Transverse colon (tissue), 4 donors: ENCODE results near the gene RXFP2. TPM values are rescaled to one million over a fixed set of nuclear protein-coding genes. Genes with fewer than 3 reads are reported as not detected.

ENCODE experiments used
- DNase-seq: peaks from one replicate; pipeline ENCODE4 v3.0.0-alpha.2; 2019
- H3K27ac ChIP-seq, 4 donors: fragments of 200-600 bp; sonication (generic); 2 replicates each; pipeline ENCODE4 v1.5.1; 2016 to 2018; ENCODE audit warnings: inconsistent platforms in 4 of 4
- H3K27me3 ChIP-seq: fragments of 200-600 bp; sonication (generic); 2 replicates; pipeline ENCODE4 v1.5.1; 2017; ENCODE audit warnings: inconsistent platforms
- H3K36me3 ChIP-seq, 4 donors: fragments of 200-600 bp; sonication (generic); 2 replicates each; pipeline ENCODE4 v1.5.1; 2017 to 2019; ENCODE audit warnings: inconsistent platforms in 4 of 4
- H3K4me1 ChIP-seq, 4 donors: fragments of 200-600 bp; sonication (generic); 2 replicates each; pipeline ENCODE4 v1.5.1; 2017 to 2020; ENCODE audit warnings: inconsistent platforms in 4 of 4
- H3K4me3 ChIP-seq, 4 donors: fragments of 200-600 bp; sonication (generic); 1 replicate in 1 of 4; 2 replicates in 3 of 4; pipeline versions ENCODE4 v1.5.1 to v1.6.1; 2017 to 2019; ENCODE audit warnings: inconsistent platforms in 4 of 4
- H3K9me3 ChIP-seq, 2 donors: fragments of 200-600 bp; sonication (generic); 2 replicates each; pipeline ENCODE4 v1.5.1; 2017 to 2019; ENCODE audit warnings: inconsistent platforms in 2 of 2
- CTCF ChIP-seq, 5 experiments: fragments of 200-600 bp in 3 of 5; fragments of 450-650 bp in 2 of 5; sonication (generic) in 3 of 5; IDR thresholded peaks; 1 replicate in 2 of 5; 2 replicates in 3 of 5; pipeline ENCODE4 v1.5.1; 2016 to 2017; ENCODE audit warnings: antibody characterized with exemption in 5 of 5, inconsistent platforms in 3 of 5, mild to moderate bottlenecking in 2 of 5, moderate library complexity in 1 of 5
- EP300 ChIP-seq: sonication (generic); formaldehyde crosslinking; IDR thresholded peaks from one replicate; pipeline ENCODE4 v1.6.1; 2017; ENCODE audit warnings: antibody characterized with exemption, low read depth
- POLR2A ChIP-seq: fragments of 450-650 bp; IDR thresholded peaks from one replicate; pipeline ENCODE4 v1.6.1; 2016; ENCODE audit warnings: antibody characterized with exemption, mild to moderate bottlenecking, moderate library complexity
- POLR2AphosphoS5 ChIP-seq, 3 donors: sonication (generic); formaldehyde crosslinking; IDR thresholded peaks; one replicate each; pipeline ENCODE4 v1.6.1; 2016; ENCODE audit warnings: antibody characterized with exemption in 3 of 3
- WGBS, 2 donors: methylation state at CpG; one replicate each; pipeline ENCODE4 v1.1.5; 2018; ENCODE audit warnings: low coverage in 1 of 2; 5-methylcytosine and 5-hydroxymethylcytosine counted together
- in situ Hi-C, 4 donors: fragments of 200-750 bp; cut with MboI; loops; one replicate each; pipeline versions ENCODE4 v1.15.0 to v1.15.1; 2017; ENCODE audit warnings: low sequenced_read_pairs in 3 of 4, low pct_ligation_motif_present in 1 of 4, low pct_unique_long_range_greater_than_20kb in 1 of 4
- intact Hi-C: fragments of 100-400 bp; cut with DNase I; formaldehyde crosslinking; loops from one replicate; pipeline ENCODE4 v1.15.1; 2023; ENCODE audit warnings: low total_unique reads
- total RNA-seq, 4 donors: library from RNA; depleted of rRNA; stranded (reverse); fragments of >200 nt; gene quantifications; one replicate each; pipeline ENCODE4 v1.1.0, GENCODE V29; 2016

RXFP2 gene
- total RNA-seq, 4 donors from 2014 or later = not detected

DNA sequence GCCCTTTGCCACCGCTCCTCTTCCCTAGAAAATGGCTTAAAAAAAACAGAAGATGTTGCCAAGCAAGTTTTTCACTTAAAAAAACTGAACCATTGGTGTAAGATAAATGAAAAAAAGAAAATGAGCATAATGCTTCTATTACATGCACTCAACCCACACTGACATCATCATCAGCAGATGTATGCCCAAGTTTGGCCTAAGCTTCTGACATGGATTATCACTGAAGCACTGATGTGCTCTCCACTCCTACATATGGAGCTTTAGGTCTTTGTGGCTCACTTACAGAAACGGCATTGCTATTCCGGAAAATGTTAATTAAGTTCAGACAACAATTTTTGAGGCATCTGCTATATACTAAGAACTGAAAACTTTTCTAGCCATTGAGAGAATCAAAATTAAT is 8.0 kb downstream of the RXFP2 start:
- H3K27ac ChIP-seq = no peak overlapping the region
- no peak for TF ChIP-seq POLR2AphosphoS5 (IDR thresholded peaks at IDR 0.05)
- peaks cover 7% of the 10 kb centered on the region for H3K27me3 ChIP-seq
- intact Hi-C loops (no loop called here), in situ Hi-C loops (loop anchor here (10.0 to 25.0 kb wide), 5 partner anchors 210 to 512 kb away; no protein-coding TSS in a partner anchor)
- no peaks in the 10 kb centered on the region for H3K4me1 ChIP-seq
- DNase-seq = no peak
- no peaks in the 10 kb centered on the region for H3K9me3 ChIP-seq
- no peak overlapping the region for H3K4me3 ChIP-seq
- WGBS, 2 donors = 65 to 82% methylated on average over 3 of the region's 3 CpGs
- H3K36me3 ChIP-seq = no peaks in the 10 kb centered on the region

- intact Hi-C loops (no loop called here), in situ Hi-C loops (loop anchor here (10.0 to 25.0 kb wide), 5 partner anchors 211 to 513 kb away; no protein-coding TSS in a partner anchor)
Measured at GRCh38 chr13:31747966-31748365, 8.6 kb downstream of the RXFP2 start.

DNA sequence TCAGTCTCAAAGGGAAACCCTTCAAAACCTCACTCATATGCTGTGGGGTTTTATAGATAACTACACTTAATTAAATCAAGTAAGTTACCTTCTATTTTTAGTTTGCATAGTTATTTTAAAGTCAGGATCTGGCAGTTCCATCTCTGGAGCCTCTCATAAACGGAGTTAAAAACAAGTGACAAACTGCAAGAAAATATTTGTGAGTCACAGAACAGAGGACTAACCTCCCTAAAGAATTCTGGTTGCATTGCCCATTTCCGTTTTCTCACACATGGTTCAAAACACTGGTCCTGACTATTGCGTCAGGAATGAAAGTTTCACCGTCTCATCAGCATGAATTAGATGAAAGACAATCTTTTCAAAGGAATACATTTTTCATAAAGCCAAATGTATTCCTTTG is 10.6 kb downstream of the RXFP2 start:
- Histone ChIP-seq H3K9me3 (no peaks in the 10 kb centered on the region), H3K4me1 (no peaks in the 10 kb centered on the region), H3K27me3 (peaks cover 4% of the 10 kb centered on the region), H3K36me3 (no peaks in the 10 kb centered on the region), H3K27ac (no peak overlapping the region), H3K4me3 (no peak overlapping the region)
- DNase-seq = no peak
- TF ChIP-seq POLR2A (no peak), EP300 (no peak), POLR2AphosphoS5 (IDR thresholded peaks at IDR 0.05) (no peak), CTCF (IDR thresholded peaks at IDR 0.05) (no peak)
- 70 to 74% methylated on average over 4 of the region's 4 CpGs for WGBS, 2 donors
- in situ Hi-C loops = loop anchor here (10.0 to 25.0 kb wide), 5 partner anchors 213 to 515 kb away; no protein-coding TSS in a partner anchor
- intact Hi-C loops = no loop called here

More at GRCh38 chr13:31747966-31748365, 8.6 kb downstream of the RXFP2 start:
- Histone ChIP-seq H3K36me3 (no peaks in the 10 kb centered on the region), H3K9me3 (no peaks in the 10 kb centered on the region), H3K4me3 (no peak overlapping the region), H3K4me1 (no peaks in the 10 kb centered on the region), H3K27ac (no peak overlapping the region), H3K27me3 (peaks cover 10% of the 10 kb centered on the region)
- WGBS, 2 donors = 61 to 78% methylated on average over 2 of the region's 2 CpGs
- no peak for TF ChIP-seq POLR2AphosphoS5 (IDR thresholded peaks at IDR 0.05)
- no peak for TF ChIP-seq POLR2A
- TF ChIP-seq CTCF (IDR thresholded peaks at IDR 0.05) = no peak
- TF ChIP-seq EP300 = no peak
- no peak for DNase-seq

- no peaks in the 10 kb centered on the region for H3K36me3 ChIP-seq
- H3K27ac ChIP-seq = no peak overlapping the region
- intact Hi-C loops (no loop called here), in situ Hi-C loops (no loop called here)
- H3K9me3 ChIP-seq = no peaks in the 10 kb centered on the region
- no peaks in the 10 kb centered on the region for H3K4me1 ChIP-seq
- no peak for DNase-seq
- H3K4me3 ChIP-seq = no peak overlapping the region
- H3K27me3 ChIP-seq = peaks cover 4% of the 10 kb centered on the region
- TF ChIP-seq POLR2AphosphoS5 (IDR thresholded peaks at IDR 0.05) = no peak
- TF ChIP-seq POLR2A = no peak
- no peak for TF ChIP-seq CTCF (IDR thresholded peaks at IDR 0.05)
- no peak for TF ChIP-seq EP300
- 65 to 90% methylated on average over 6 of the region's 6 CpGs for WGBS, 2 donors
Measured at GRCh38 chr13:31755211-31755610, 15.9 kb downstream of the RXFP2 start.

GRCh38 chr13:31755803-31756212 is 16.5 kb downstream of the RXFP2 start:
- Histone ChIP-seq H3K27ac (no peak overlapping the region), H3K9me3 (no peaks in the 10 kb centered on the region), H3K4me3 (no peak overlapping the region), H3K36me3 (no peaks in the 10 kb centered on the region), H3K27me3 (peaks cover 4% of the 10 kb centered on the region), H3K4me1 (no peaks in the 10 kb centered on the region)
- no peak for DNase-seq
- TF ChIP-seq POLR2A (no peak), CTCF (IDR thresholded peaks at IDR 0.05) (no peak), EP300 (no peak), POLR2AphosphoS5 (IDR thresholded peaks at IDR 0.05) (no peak)
- in situ Hi-C loops (no loop called here), intact Hi-C loops (no loop called here)
- WGBS, 2 donors = 84% methylated on average over 5 of the region's 5 CpGs; no CpG with 5 or more reads in 1 of the 2 donors
